ENCODE results near the gene HMGXB4. TPM values are rescaled to one million over a fixed set of nuclear protein-coding genes. Genes with fewer than 3 reads are reported as not detected.

Gene HMGXB4
- total and polyA plus RNA-seq, 9 of the 15 experiments (the other 6 are each of a cell fraction or from before 2014, with no cell fraction given): 9.9 to 31.4 (median 24.8) TPM

DNA sequence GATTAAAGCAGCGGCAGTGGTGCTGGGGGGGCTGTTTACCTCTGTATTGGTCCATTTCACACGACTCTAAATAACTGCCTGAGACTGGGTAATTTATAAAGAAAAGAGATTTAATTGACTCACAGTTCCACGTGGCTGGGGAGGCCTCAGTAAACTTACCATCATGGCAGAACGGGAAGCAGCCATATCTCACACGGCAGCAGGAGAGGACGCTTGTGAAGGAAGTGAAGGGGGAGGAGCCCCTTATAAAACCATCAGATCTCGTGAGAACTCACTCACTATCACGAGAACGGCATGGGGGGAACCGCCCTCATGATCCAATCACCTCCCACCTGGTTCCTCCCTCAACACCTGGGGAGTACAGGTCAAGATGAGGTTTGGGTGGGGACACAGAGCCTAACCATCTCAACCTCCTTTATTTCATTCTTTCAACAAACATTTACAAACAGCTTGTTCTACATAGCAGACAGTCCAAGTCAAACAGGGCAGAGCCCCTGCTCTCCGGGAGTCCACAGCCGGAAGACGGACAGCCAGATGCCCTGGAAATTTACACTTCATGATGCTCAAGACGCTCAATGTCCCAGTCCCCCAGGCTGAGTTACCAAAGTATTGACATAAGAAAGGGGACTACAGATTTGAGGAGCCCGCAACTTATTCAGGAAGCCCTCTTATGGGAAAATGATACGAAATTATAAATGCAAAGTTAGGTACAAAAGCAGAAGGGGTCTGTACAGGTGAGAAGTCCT is 26.3 kb upstream of the HMGXB4 start (continued):
- no peak for TF ChIP-seq SMARCC2 (IDR thresholded peaks at IDR 0.05; ENCODE audit: low read depth)
- TF ChIP-seq, protein P1, sequence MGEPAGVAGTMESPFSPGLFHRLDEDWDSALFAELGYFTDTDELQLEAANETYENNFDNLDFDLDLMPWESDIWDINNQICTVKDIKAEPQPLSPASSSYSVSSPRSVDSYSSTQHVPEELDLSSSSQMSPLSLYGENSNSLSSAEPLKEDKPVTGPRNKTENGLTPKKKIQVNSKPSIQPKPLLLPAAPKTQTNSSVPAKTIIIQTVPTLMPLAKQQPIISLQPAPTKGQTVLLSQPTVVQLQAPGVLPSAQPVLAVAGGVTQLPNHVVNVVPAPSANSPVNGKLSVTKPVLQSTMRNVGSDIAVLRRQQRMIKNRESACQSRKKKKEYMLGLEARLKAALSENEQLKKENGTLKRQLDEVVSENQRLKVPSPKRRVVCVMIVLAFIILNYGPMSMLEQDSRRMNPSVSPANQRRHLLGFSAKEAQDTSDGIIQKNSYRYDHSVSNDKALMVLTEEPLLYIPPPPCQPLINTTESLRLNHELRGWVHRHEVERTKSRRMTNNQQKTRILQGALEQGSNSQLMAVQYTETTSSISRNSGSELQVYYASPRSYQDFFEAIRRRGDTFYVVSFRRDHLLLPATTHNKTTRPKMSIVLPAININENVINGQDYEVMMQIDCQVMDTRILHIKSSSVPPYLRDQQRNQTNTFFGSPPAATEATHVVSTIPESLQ (CRISPR knock-in tag; IDR thresholded peaks at IDR 0.05): no peak
- TF ChIP-seq SRF (CRISPR knock-in tag; IDR thresholded peaks at IDR 0.05): 0 out of 4 replicates have a peak, but pooled peaks of 1 of the 2 experiments have one; percentile 28
- TF ChIP-seq PHF21A (IDR thresholded peaks at IDR 0.05; ENCODE audit: borderline replicate concordance, low read depth): no peak
- no peak for TF ChIP-seq SREBF1 (IDR thresholded peaks at IDR 0.05; ENCODE audit: borderline replicate concordance, low read depth, low read length)
- TF ChIP-seq ZNF184 (CRISPR knock-in tag; IDR thresholded peaks at IDR 0.05): no peak
- TF ChIP-seq ZC3H11A (IDR thresholded peaks at IDR 0.05; ENCODE audit: low read depth, low read length): no peak
- no peak for TF ChIP-seq ZNF146 (CRISPR knock-in tag; IDR thresholded peaks at IDR 0.05; ENCODE audit: unreplicated experiment)
- TF ChIP-seq RCOR1 (IDR thresholded peaks at IDR 0.05; ENCODE audit: borderline replicate concordance in 1 of 2, low read depth in 2 of 2, low read length in 2 of 2): no peak
- no peak for TF ChIP-seq NFRKB (IDR thresholded peaks at IDR 0.05; ENCODE audit: low read depth)
- no peak for TF ChIP-seq CBX1 (IDR thresholded peaks at IDR 0.05; ENCODE audit: low read depth)
- TF ChIP-seq CBX5 (IDR thresholded peaks at IDR 0.05; ENCODE audit: borderline replicate concordance, low read depth): no peak
- TF ChIP-seq, protein P2, sequence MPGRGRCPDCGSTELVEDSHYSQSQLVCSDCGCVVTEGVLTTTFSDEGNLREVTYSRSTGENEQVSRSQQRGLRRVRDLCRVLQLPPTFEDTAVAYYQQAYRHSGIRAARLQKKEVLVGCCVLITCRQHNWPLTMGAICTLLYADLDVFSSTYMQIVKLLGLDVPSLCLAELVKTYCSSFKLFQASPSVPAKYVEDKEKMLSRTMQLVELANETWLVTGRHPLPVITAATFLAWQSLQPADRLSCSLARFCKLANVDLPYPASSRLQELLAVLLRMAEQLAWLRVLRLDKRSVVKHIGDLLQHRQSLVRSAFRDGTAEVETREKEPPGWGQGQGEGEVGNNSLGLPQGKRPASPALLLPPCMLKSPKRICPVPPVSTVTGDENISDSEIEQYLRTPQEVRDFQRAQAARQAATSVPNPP (IDR thresholded peaks at IDR 0.05; ENCODE audit: borderline replicate concordance, insufficient read depth, insufficient read length): no peak
- TF ChIP-seq ZNF785 (CRISPR knock-in tag; IDR thresholded peaks at IDR 0.05): no peak
- TF ChIP-seq GTF2B (IDR thresholded peaks at IDR 0.05; ENCODE audit: extremely low read depth, insufficient read length): no peak
